Neutrophil (primary cell): ENCODE data around the gene C6orf163.

Source experiments
- H3K27ac ChIP-seq: fragments of 200-600 bp; sonication (generic); 2 replicates; pipeline ENCODE4 v1.5.1; 2016; ENCODE audit warnings: mild to moderate bottlenecking, moderate library complexity
- H3K27me3 ChIP-seq: fragments of 200-600 bp; sonication (generic); 2 replicates; pipeline ENCODE4 v1.6.0; 2016; ENCODE audit warnings: mild to moderate bottlenecking
- H3K36me3 ChIP-seq: fragments of 200-600 bp; sonication (generic); 2 replicates; pipeline ENCODE4 v1.5.1; 2017
- H3K4me1 ChIP-seq, 2 experiments: fragments of 200-600 bp in 1 of 2; sonication (generic) in 1 of 2; 1 replicate in 1 of 2; 2 replicates in 1 of 2; pipeline versions ENCODE4 v1.5.1 to v1.6.1; 2013 to 2016; ENCODE audit warnings: low read depth in 1 of 2, low read length in 1 of 2, mild to moderate bottlenecking in 1 of 2, moderate library complexity in 1 of 2; ENCODE audit not compliant: control insufficient read depth in 1 of 2, insufficient read depth in 1 of 2
- H3K4me3 ChIP-seq, 2 experiments: fragments of 200-600 bp in 1 of 2; sonication (generic) in 1 of 2; 1 replicate in 1 of 2; 2 replicates in 1 of 2; pipeline ENCODE4 v1.5.1; 2013 to 2016; ENCODE audit warnings: low read depth in 1 of 2, low read length in 1 of 2, mild to moderate bottlenecking in 1 of 2, moderate library complexity in 1 of 2
- H3K9me3 ChIP-seq: fragments of 200-600 bp; sonication (generic); 2 replicates; pipeline ENCODE4 v1.5.1; 2016
- CTCF ChIP-seq: fragments of 200-600 bp; sonication (generic); IDR thresholded peaks from 2 replicates; pipeline ENCODE4 v1.5.1; 2016; ENCODE audit warnings: antibody characterized with exemption

Gene C6orf163

GRCh38 chr6:87342829-87343228 lies 1.8 kb upstream of the C6orf163 start:
- Histone ChIP-seq H3K36me3 (peaks cover 24% of the 10 kb centered on the region), H3K9me3 (no peaks in the 10 kb centered on the region), H3K4me3 (no peak overlapping the region), H3K4me1 (no peaks in the 10 kb centered on the region), H3K27me3 (no peaks in the 10 kb centered on the region), H3K27ac (no peak overlapping the region)
- no peak for TF ChIP-seq CTCF

GRCh38 chr6:87346700-87347099 lies 2.1 kb downstream of the C6orf163 start:
- no peak overlapping the region for H3K4me3 ChIP-seq
- H3K4me1 ChIP-seq = no peaks in the 10 kb centered on the region
- no peak overlapping the region for H3K27ac ChIP-seq
- no peak for TF ChIP-seq CTCF
- H3K9me3 ChIP-seq = no peaks in the 10 kb centered on the region
- H3K36me3 ChIP-seq = peaks cover 19% of the 10 kb centered on the region
- H3K27me3 ChIP-seq = no peaks in the 10 kb centered on the region

GRCh38 chr6:87349896-87350295 lies 5.3 kb downstream of the C6orf163 start:
- H3K9me3 ChIP-seq = no peaks in the 10 kb centered on the region
- no peaks in the 10 kb centered on the region for H3K27me3 ChIP-seq
- H3K4me1 ChIP-seq = no peaks in the 10 kb centered on the region
- H3K4me3 ChIP-seq = no peak overlapping the region
- TF ChIP-seq CTCF = no peak
- peaks cover 7% of the 10 kb centered on the region for H3K36me3 ChIP-seq
- no peak overlapping the region for H3K27ac ChIP-seq

- no peaks in the 10 kb centered on the region for H3K4me1 ChIP-seq
- H3K9me3 ChIP-seq = no peaks in the 10 kb centered on the region
- H3K27ac ChIP-seq = no peak overlapping the region
- peaks cover under 1% of the 10 kb centered on the region for H3K36me3 ChIP-seq
- TF ChIP-seq CTCF = no peak
- no peak overlapping the region for H3K4me3 ChIP-seq
- H3K27me3 ChIP-seq = no peaks in the 10 kb centered on the region
Measured at GRCh38 chr6:87350516-87350915, 5.9 kb downstream of the C6orf163 start.

GRCh38 chr6:87351583-87351982 lies 7.0 kb downstream of the C6orf163 start:
- no peaks in the 10 kb centered on the region for H3K27me3 ChIP-seq
- no peak overlapping the region for H3K4me3 ChIP-seq
- H3K27ac ChIP-seq = no peak overlapping the region
- H3K9me3 ChIP-seq = no peaks in the 10 kb centered on the region
- H3K36me3 ChIP-seq = no peaks in the 10 kb centered on the region
- no peaks in the 10 kb centered on the region for H3K4me1 ChIP-seq
- TF ChIP-seq CTCF = no peak

GRCh38 chr6:87356181-87356580 lies 11.6 kb downstream of the C6orf163 start:
- H3K4me3 ChIP-seq = no peak overlapping the region
- no peak for TF ChIP-seq CTCF
- H3K27ac ChIP-seq = no peak overlapping the region
- H3K36me3 ChIP-seq = peaks cover 10% of the 10 kb centered on the region
- no peaks in the 10 kb centered on the region for H3K9me3 ChIP-seq
- H3K27me3 ChIP-seq = no peaks in the 10 kb centered on the region
- no peaks in the 10 kb centered on the region for H3K4me1 ChIP-seq
